ENCODE measurements around the gene SPTAN1.

Gene SPTAN1

DNA sequence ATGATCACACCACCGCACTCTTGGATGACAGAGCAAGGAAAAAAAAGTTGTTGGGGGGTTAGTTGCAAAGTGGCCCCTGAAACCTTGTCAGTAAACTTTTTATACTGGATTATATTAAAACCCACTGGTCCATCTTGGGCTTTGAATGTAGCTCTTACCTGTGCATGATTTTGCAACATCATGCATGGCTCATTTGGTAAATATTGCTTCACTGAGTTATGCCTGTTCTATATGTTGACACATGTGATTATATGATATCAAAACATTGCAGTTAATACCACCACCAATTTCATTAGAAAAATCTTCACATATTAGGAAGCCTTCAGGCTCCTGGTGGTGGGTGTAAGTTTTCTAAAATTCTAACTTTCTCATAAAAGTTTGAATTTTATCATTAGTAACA lies 62.3 kb downstream of the SPTAN1 start:
- in situ Hi-C loops (cut with HindIII; ENCODE audit: low sequenced_read_pairs), result no loop called here
- no peak overlapping the region for H3K4me3 ChIP-seq (ENCODE audit: low read depth, low read length)
- TF ChIP-seq, protein P1, sequence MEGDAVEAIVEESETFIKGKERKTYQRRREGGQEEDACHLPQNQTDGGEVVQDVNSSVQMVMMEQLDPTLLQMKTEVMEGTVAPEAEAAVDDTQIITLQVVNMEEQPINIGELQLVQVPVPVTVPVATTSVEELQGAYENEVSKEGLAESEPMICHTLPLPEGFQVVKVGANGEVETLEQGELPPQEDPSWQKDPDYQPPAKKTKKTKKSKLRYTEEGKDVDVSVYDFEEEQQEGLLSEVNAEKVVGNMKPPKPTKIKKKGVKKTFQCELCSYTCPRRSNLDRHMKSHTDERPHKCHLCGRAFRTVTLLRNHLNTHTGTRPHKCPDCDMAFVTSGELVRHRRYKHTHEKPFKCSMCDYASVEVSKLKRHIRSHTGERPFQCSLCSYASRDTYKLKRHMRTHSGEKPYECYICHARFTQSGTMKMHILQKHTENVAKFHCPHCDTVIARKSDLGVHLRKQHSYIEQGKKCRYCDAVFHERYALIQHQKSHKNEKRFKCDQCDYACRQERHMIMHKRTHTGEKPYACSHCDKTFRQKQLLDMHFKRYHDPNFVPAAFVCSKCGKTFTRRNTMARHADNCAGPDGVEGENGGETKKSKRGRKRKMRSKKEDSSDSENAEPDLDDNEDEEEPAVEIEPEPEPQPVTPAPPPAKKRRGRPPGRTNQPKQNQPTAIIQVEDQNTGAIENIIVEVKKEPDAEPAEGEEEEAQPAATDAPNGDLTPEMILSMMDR (IDR thresholded peaks at IDR 0.05; ENCODE audit: low read depth, low read length, missing control alignments), result no peak

DNA sequence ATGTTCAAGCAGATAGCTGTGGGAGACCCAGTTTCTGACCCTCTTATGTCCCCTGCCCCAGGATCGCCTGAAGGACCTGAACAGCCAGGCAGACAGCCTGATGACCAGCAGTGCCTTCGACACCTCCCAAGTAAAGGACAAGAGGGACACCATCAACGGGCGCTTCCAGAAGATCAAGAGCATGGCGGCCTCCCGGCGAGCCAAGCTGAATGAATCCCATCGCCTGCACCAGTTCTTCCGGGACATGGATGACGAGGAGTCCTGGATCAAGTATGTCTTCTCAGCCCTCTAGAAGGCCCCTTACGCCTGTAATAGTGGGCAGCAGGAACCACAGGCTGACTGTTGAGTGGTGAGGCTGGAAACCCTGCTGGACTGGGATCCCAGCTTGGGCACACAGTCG lies 63.2 kb downstream of the SPTAN1 start:
- in situ Hi-C loops (cut with HindIII; ENCODE audit: low sequenced_read_pairs), result no loop called here
- TF ChIP-seq, protein P1 (IDR thresholded peaks at IDR 0.05; ENCODE audit: low read depth, low read length, missing control alignments), result no peak
- no peak overlapping the region for H3K4me3 ChIP-seq (ENCODE audit: low read depth, low read length)
- no peak for DNase-seq (ENCODE audit: low read depth)

More for the DNA sequence above, 62.3 kb downstream of the SPTAN1 start:
- no peak for DNase-seq (ENCODE audit: low read depth)

DNA sequence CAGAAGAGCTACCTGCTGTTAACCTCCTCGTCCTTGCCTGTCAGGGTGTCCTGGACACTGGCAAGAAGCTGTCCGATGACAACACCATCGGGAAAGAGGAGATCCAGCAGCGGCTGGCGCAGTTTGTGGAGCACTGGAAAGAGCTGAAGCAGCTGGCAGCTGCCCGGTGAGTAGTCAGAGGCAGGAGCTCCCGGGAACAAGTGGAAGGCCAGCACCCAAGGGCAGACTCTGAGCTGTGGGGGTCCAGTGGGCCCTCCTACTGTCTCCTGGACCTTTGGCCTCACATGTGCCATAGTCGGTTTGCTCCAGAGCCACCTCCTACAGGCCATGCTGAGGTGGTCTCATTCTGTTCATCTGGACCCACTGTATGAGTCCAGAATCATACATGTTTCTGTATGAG lies 65.6 kb downstream of the SPTAN1 start:
- H3K4me3 ChIP-seq (ENCODE audit: low read depth, low read length), result no peak overlapping the region
- in situ Hi-C loops (cut with HindIII; ENCODE audit: low sequenced_read_pairs), result no loop called here
- DNase-seq (ENCODE audit: low read depth), result no peak
- TF ChIP-seq, protein P1 (IDR thresholded peaks at IDR 0.05; ENCODE audit: low read depth, low read length, missing control alignments), result no peak

DNA sequence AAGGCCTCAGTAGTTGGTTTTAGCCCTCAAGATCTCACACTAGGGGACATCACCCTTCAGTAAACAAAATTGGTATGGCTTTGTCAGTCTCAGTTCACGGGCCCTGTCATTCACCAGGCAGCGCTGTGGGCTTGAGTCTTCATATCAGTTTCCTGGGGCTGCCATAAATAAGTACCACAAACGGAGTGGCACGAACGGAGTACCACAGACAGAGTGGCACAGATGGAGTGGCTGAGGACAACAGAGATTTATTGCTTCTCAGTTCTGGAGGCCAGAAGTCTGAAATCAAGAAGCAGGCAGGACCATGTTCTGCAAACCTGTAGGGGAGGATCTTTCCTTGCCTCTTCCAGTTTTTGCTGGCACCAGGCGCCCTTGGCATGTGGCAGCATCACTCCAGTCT lies 66.7 kb downstream of the SPTAN1 start:
- no peak overlapping the region for H3K4me3 ChIP-seq (ENCODE audit: low read depth, low read length)
- DNase-seq (ENCODE audit: low read depth), result no peak
- TF ChIP-seq, protein P1 (IDR thresholded peaks at IDR 0.05; ENCODE audit: low read depth, low read length, missing control alignments), result no peak
- in situ Hi-C loops (cut with HindIII; ENCODE audit: low sequenced_read_pairs), result no loop called here

DNA sequence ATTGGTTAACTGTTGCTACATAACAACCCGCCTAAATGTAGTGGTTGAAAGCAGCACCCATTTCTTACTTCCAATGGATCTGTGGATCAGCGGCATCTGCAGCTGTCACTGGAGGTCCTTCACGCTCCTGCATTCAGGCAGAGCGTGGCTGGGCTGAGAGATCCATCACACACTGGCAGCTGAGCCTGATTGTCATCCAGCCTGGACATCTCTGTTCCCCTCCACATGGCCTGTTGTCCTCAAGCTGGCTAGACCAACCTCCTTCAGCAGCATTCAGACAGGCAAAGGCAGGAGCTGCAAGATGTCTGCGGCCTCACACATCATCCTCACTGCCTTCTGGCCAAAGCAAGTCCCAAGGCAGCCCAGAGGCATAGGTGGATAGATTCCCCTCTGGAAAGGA lies 67.4 kb downstream of the SPTAN1 start:
- no peak overlapping the region for H3K4me3 ChIP-seq (ENCODE audit: low read depth, low read length)
- TF ChIP-seq, protein P1 (IDR thresholded peaks at IDR 0.05; ENCODE audit: low read depth, low read length, missing control alignments), result no peak
- in situ Hi-C loops (cut with HindIII; ENCODE audit: low sequenced_read_pairs), result loop anchor here (5.0 to 10.0 kb wide), 2 partner anchors 37 to 75 kb away; no protein-coding TSS in a partner anchor
- no peak for DNase-seq (ENCODE audit: low read depth)

DNA sequence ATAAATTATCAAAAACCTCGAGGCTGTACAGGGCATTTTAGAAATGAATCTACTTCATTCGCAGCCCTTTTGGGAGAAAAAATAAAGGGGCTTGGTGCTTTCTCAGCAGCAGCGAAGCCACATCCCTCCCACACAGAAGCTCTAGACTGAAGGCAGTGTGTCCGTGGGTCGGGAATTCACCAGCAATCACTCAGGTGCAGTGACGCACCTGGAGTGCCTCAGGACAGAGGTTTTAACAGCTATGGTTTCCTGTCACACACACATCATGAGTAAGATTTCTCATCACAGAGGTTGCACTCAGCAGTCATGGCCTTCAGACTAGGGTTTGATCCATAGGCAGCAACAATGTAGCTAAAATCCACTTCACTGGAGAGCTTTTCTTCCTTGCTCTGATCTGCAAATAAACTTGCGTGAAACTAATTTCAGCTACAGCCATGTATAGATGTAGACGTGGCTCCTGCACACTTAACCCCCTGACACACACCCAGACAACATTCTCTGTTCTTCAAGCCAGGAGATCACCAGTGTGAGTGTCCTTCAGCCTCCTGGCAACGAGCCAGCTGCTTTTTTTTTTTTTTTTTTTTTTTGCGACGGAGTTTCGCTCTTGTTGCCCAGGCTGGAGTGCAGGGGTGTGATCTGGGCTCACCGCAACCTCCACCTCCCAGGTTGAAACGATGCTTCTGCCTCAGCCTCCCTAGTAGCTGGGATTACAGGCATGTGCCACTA lies 69.5 kb downstream of the SPTAN1 start:
- in situ Hi-C loops (cut with HindIII; ENCODE audit: low sequenced_read_pairs), result loop anchor here (5.0 to 10.0 kb wide), 2 partner anchors 40 to 73 kb away; no protein-coding TSS in a partner anchor
- DNase-seq (ENCODE audit: low read depth), result no peak
- no peak overlapping the region for H3K4me3 ChIP-seq (ENCODE audit: low read depth, low read length)
- TF ChIP-seq, protein P1 (IDR thresholded peaks at IDR 0.05; ENCODE audit: low read depth, low read length, missing control alignments), result no peak
